Loucy (cell line): ENCODE data around the gene TTLL13.
"Not testable (repeated sequence)": the region's sequence is repeated elsewhere in the genome, so short reads cannot be mapped to it uniquely, and the experiment has no call there.

ENCODE experiments used
- H2AFZ ChIP-seq: fragments of 200-600 bp; sonication (generic); 2 replicates; pipeline ENCODE4 v1.6.0; 2016; ENCODE audit warnings: antibody characterized with exemption, mild to moderate bottlenecking, low read length, moderate library complexity
- H3F3A ChIP-seq: fragments of 200-600 bp; 2 replicates; pipeline ENCODE4 v1.6.0; 2016; ENCODE audit warnings: antibody characterized with exemption, low read depth, mild to moderate bottlenecking
- H3K27me3 ChIP-seq: fragments of 200-600 bp; sonication (generic); 2 replicates; pipeline ENCODE4 v1.6.1; 2014; ENCODE audit warnings: low read length, mild to moderate bottlenecking; ENCODE audit not compliant: insufficient read depth, poor library complexity, severe bottlenecking
- H3K36me3 ChIP-seq: fragments of 200-600 bp; sonication (generic); 2 replicates; pipeline ENCODE4 v1.6.1; 2016; ENCODE audit warnings: low read length; ENCODE audit not compliant: insufficient read depth
- H3K4me1 ChIP-seq: fragments of 200-600 bp; sonication (generic); 2 replicates; pipeline ENCODE4 v1.5.1; 2014; ENCODE audit warnings: low read length, mild to moderate bottlenecking; ENCODE audit not compliant: insufficient read depth, poor library complexity, severe bottlenecking
- H3K4me2 ChIP-seq: fragments of 200-600 bp; sonication (generic); 2 replicates; pipeline ENCODE4 v1.6.0; 2014; ENCODE audit warnings: antibody characterized with exemption, low read length, low read depth, mild to moderate bottlenecking; ENCODE audit not compliant: poor library complexity, severe bottlenecking
- H3K4me3 ChIP-seq: fragments of 200-600 bp; sonication (generic); 2 replicates; pipeline ENCODE4 v1.5.1; 2014; ENCODE audit warnings: low read length, mild to moderate bottlenecking, mixed read lengths; ENCODE audit not compliant: poor library complexity, severe bottlenecking
- H3K79me2 ChIP-seq: fragments of 200-600 bp; sonication (generic); 2 replicates; pipeline ENCODE4 v1.6.1; 2014; ENCODE audit warnings: low read length; ENCODE audit not compliant: insufficient read depth
- H3K9ac ChIP-seq: fragments of 200-600 bp; sonication (generic); 2 replicates; pipeline ENCODE4 v1.6.0; 2014; ENCODE audit warnings: mild to moderate bottlenecking, low read depth, low read length, moderate library complexity; ENCODE audit not compliant: poor library complexity, severe bottlenecking
- H3K9me2 ChIP-seq: fragments of 200-600 bp; sonication (generic); replicated peaks from 2 replicates; pipeline ENCODE4 v1.6.1; 2016; ENCODE audit warnings: low read depth, low read length, mixed read lengths
- H3K9me3 ChIP-seq: fragments of 200-600 bp; sonication (generic); 2 replicates; pipeline ENCODE4 v1.6.1; 2014; ENCODE audit warnings: mild to moderate bottlenecking, antibody characterized with exemption, low read length, low read depth; ENCODE audit not compliant: insufficient read depth
- H4K20me1 ChIP-seq: fragments of 200-600 bp; sonication (generic); 2 replicates; pipeline ENCODE4 v1.6.0; 2014; ENCODE audit warnings: antibody characterized with exemption, low read length, mild to moderate bottlenecking; ENCODE audit not compliant: insufficient read depth, poor library complexity, severe bottlenecking
- CTCF ChIP-seq: fragments of 200-600 bp; sonication (generic); conservative IDR thresholded peaks from 2 replicates; pipeline ENCODE4 v1.5.1; 2014; ENCODE audit warnings: mild to moderate bottlenecking, antibody characterized with exemption, low read length
- EZH2phosphoT487 ChIP-seq: fragments of 200-600 bp; IDR thresholded peaks from 2 replicates; pipeline ENCODE4 v1.6.1; 2018; ENCODE audit warnings: antibody characterized with exemption, mild to moderate bottlenecking, moderate library complexity, borderline replicate concordance

Gene TTLL13

GRCh38 chr15:90294601-90295269 is 45.4 kb downstream of the TTLL13 start:
- Histone ChIP-seq H2AFZ (no peak overlapping the region; the same call in 1 of the 2 replicates), H3F3A (no peaks in the 10 kb centered on the region), H3K9me3 (no peaks in the 10 kb centered on the region), H3K4me1 (peaks cover 8% of the 10 kb centered on the region), H3K4me2 (no peak overlapping the region), H4K20me1 (no peaks in the 10 kb centered on the region), H3K79me2 (no peaks in the 10 kb centered on the region), H3K27me3 (no peaks in the 10 kb centered on the region), H3K9me2 (no peaks in the 10 kb centered on the region), H3K4me3 (no peak overlapping the region), H3K36me3 (no peaks in the 10 kb centered on the region), H3K9ac (no peak overlapping the region)
- TF ChIP-seq EZH2phosphoT487 (no peak), CTCF (no peak; the same call in 1 of the 2 replicates)

- Histone ChIP-seq H3K36me3 (no peaks in the 10 kb centered on the region), H3K9me3 (no peaks in the 10 kb centered on the region), H3F3A (no peaks in the 10 kb centered on the region), H3K9me2 (no peaks in the 10 kb centered on the region), H3K79me2 (no peaks in the 10 kb centered on the region), H3K27me3 (no peaks in the 10 kb centered on the region), H3K9ac (no peak overlapping the region), H2AFZ (no peak overlapping the region; the same call in 1 of the 2 replicates), H3K4me1 (peaks cover 8% of the 10 kb centered on the region), H4K20me1 (no peaks in the 10 kb centered on the region), H3K4me3 (no peak overlapping the region), H3K4me2 (no peak overlapping the region)
- TF ChIP-seq CTCF (no peak), EZH2phosphoT487 (no peak)
Observed at GRCh38 chr15:90295270-90295648, 45.9 kb downstream of the TTLL13 start.

- not testable (repeated sequence) for H3K4me2 ChIP-seq, H3F3A ChIP-seq, H3K9ac ChIP-seq, H3K4me1 ChIP-seq, H3K36me3 ChIP-seq, H4K20me1 ChIP-seq, H3K79me2 ChIP-seq, H3K4me3 ChIP-seq, H3K9me3 ChIP-seq, H3K9me2 ChIP-seq, H2AFZ ChIP-seq, H3K27me3 ChIP-seq
Observed at GRCh38 chr15:90296316-90296884, 47.0 kb downstream of the TTLL13 start.

- no peak for TF ChIP-seq EZH2phosphoT487
- TF ChIP-seq CTCF: no peak
- Histone ChIP-seq H3F3A (no peaks in the 10 kb centered on the region), H3K36me3 (no peaks in the 10 kb centered on the region), H3K9me3 (no peaks in the 10 kb centered on the region), H3K4me2 (no peak overlapping the region), H3K4me3 (no peak overlapping the region), H3K9me2 (no peaks in the 10 kb centered on the region), H3K9ac (no peak overlapping the region), H3K79me2 (no peaks in the 10 kb centered on the region), H2AFZ (no peak overlapping the region), H4K20me1 (no peaks in the 10 kb centered on the region), H3K27me3 (no peaks in the 10 kb centered on the region), H3K4me1 (peaks cover 8% of the 10 kb centered on the region)
Observed at GRCh38 chr15:90297021-90297420, 47.7 kb downstream of the TTLL13 start.
